C4-2B (cell line): ENCODE measurements around the gene PRND.
"Not testable (repeated sequence)": the region's sequence is repeated elsewhere in the genome, so short reads cannot be mapped to it uniquely, and the experiment has no call there.

ENCODE experiments used
- H3K27ac ChIP-seq: fragments of 450-650 bp; 2 replicates; pipeline ENCODE4 v1.5.1; 2017
- ZFX ChIP-seq: fragments of 450-650 bp; IDR thresholded peaks from 2 replicates; pipeline ENCODE4 v1.6.1; 2017
- TF ChIP-seq, protein P1 (sequence below): fragments of 450-650 bp; conservative IDR thresholded peaks from 2 replicates; pipeline ENCODE4 v1.5.1; 2017; ENCODE audit warnings: mild to moderate bottlenecking

The PRND gene

GRCh38 chr20:4740774-4741431 is 19.2 kb downstream of the PRND start:
- H3K27ac ChIP-seq, result no peak overlapping the region
- no peak for TF ChIP-seq ZFX
- TF ChIP-seq, protein P1, sequence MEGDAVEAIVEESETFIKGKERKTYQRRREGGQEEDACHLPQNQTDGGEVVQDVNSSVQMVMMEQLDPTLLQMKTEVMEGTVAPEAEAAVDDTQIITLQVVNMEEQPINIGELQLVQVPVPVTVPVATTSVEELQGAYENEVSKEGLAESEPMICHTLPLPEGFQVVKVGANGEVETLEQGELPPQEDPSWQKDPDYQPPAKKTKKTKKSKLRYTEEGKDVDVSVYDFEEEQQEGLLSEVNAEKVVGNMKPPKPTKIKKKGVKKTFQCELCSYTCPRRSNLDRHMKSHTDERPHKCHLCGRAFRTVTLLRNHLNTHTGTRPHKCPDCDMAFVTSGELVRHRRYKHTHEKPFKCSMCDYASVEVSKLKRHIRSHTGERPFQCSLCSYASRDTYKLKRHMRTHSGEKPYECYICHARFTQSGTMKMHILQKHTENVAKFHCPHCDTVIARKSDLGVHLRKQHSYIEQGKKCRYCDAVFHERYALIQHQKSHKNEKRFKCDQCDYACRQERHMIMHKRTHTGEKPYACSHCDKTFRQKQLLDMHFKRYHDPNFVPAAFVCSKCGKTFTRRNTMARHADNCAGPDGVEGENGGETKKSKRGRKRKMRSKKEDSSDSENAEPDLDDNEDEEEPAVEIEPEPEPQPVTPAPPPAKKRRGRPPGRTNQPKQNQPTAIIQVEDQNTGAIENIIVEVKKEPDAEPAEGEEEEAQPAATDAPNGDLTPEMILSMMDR, result peak; percentile 86

- TF ChIP-seq ZFX, result no peak
- TF ChIP-seq, protein P1, result no peak
These were observed 27.1 kb downstream of the PRND start for GRCh38 chr20:4748847-4749246.

GRCh38 chr20:4749326-4749725 is 27.6 kb downstream of the PRND start:
- TF ChIP-seq ZFX, result no peak
- TF ChIP-seq, protein P1, result no peak
- no peak overlapping the region for H3K27ac ChIP-seq

More at GRCh38 chr20:4748847-4749246, 27.1 kb downstream of the PRND start:
- H3K27ac ChIP-seq, result no peak overlapping the region

DNA sequence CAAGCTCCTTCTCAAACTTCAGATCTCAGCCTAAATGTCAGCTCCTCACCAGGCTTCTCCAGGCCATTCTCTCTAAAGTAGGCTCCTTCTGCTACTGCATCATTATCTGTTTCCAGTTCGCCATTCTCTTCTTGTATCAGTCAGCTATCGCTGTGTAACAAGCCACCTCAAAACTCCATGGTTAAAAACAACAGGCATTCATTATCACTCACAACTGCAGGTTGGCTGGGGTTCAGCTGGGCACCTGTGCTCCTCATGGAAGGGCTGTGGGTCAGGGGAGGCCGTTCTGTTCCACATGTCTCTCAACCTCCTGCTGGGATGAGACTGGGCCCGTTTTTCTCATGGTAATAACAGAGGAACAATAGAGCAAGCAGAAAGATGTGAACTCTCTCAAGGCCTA is 28.7 kb downstream of the PRND start:
- TF ChIP-seq, protein P1, result no peak
- TF ChIP-seq ZFX, result no peak
- no peak overlapping the region for H3K27ac ChIP-seq

DNA sequence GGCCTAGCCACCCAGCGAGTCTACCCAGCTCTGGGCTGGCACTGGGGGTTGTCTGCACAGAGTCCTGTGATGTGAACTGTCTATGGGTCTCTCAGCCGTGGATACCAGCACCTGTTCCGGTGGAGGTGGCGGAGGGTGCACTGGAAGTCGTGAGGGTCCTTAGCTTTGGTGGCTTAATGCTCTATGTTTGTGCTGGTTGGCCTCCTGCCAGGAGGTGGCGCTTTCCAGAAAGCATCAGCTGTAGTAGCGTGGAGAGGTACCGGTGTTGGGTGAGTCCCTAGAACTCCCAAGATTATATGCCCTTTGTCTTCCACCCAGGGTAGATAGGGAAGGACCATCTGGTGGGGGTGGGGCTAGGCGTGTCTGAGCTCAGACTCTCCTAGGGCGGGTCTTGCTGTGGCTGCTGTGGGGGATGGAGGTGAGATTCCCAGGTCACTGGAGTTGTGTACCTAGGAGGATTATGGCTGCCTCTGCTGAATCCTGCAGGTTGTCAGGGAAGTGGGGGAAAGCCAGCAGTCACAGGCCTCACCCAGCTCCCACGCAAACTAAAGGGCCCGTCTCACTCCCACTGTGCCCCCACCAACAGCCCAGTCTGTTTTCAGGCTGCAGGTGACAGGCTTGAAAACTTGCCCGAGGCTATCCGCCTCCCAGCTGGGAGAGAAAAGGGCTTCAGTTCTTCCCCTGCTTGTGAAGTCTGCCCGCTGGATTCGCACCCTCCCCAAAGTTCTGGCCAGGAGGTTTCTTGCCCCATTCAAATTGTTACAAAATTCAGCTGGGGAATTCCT is 37.6 kb downstream of the PRND start:
- H3K27ac ChIP-seq, result not testable (repeated sequence)

GRCh38 chr20:4763261-4763660 is 41.6 kb downstream of the PRND start:
- TF ChIP-seq, protein P1, result no peak
- no peak for TF ChIP-seq ZFX

More for the DNA sequence above, 37.6 kb downstream of the PRND start:
- TF ChIP-seq, protein P1, result 0 out of 2 replicates have a peak, but pooled peaks have one; percentile 6

DNA sequence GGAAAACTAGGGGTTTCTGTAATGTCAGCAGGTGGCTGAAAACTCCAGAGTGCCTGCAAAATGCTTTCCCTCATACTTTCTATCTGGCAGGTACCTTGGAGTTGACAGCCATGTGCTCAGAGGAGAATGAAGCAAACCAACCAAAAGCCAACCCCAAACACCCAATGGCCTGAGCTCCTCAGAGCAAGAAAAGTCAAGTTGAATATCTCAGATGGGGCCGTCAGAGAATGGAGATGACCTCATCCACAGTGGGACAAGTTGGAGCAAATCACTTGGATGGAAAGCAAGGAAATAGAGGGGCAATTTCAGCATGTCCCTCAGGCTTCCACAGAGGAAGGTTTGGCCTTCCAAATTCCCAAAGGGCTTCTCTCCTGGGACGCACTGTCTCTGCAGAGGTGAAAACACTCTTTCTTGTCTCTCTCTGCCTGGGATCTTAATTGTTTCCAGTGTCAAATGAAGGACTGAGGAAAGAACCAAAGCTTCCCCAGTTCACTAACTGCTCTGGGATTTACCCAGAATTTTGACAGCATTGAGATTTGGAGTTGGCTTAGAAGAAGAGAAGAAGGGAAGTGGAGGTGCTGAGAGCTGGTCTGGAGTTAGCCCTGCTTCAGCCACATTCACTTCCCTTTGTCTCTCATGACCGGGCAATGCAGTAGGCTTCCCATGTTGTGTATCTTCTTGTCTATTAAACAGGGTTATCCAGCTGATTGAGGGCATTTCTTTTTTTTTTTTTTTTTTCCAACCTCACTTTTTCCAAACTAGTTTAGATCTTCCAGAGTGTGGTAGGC is 42.2 kb downstream of the PRND start:
- TF ChIP-seq, protein P1, result no peak
- TF ChIP-seq ZFX, result no peak
- no peak overlapping the region for H3K27ac ChIP-seq

More at GRCh38 chr20:4763261-4763660, 41.6 kb downstream of the PRND start:
- no peak overlapping the region for H3K27ac ChIP-seq
